ENCODE data around the gene SLIT1. TPM values are rescaled to one million over a fixed set of nuclear protein-coding genes. Genes with fewer than 3 reads are reported as not detected.

SLIT1 gene
- total and polyA plus RNA-seq, 2 of the 8 experiments (the other 6 are each of a cell fraction or from before 2014, with no cell fraction given), result 0.70 to 0.88 TPM

DNA sequence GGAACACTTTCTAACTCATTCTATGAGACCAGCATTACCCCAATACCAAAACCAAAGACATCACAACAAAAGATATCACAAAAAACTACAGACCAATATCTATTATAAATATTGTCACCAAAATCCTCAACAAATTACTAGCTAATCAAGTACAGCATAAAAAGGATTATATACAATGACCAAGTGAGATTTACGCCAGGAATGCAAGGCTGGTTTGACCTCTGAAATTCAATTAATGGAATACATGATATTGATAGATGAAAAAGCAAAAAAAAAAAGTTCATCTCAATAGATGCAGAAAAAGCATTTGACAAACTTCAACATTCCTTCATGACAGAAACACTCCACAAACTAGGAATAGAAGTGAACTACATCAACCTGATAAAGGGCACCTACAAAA is 178.3 kb downstream of the SLIT1 start:
- Histone ChIP-seq H4K5ac (ENCODE audit: insufficient read length, low read depth, low read length) (no peak overlapping the region), H3K9ac (replicated peaks in 1 of 4; ENCODE audit: extremely low read depth in 1 of 4, low read depth in 3 of 4, low read length in 3 of 4) (no peak overlapping the region), H3K79me1 (ENCODE audit: low read depth, low read length) (no peaks in the 10 kb centered on the region), H3K23me2 (ENCODE audit: low read depth, low read length) (peaks cover 1% of the 10 kb centered on the region; the same call in 1 of the 2 replicates), H2BK5ac (ENCODE audit: low read depth, low read length) (no peak overlapping the region), H3K14ac (ENCODE audit: insufficient read length) (no peak overlapping the region), H3K27me3 (replicated peaks in 1 of 4; ENCODE audit: control insufficient read depth in 3 of 4, extremely low read depth in 1 of 4, insufficient read depth in 3 of 4, low read length in 3 of 4) (no peaks in the 10 kb centered on the region), H4K20me1 (replicated peaks in 1 of 2; ENCODE audit: control insufficient read depth in 1 of 2, insufficient read depth in 2 of 2, low read length in 2 of 2) (no peaks in the 10 kb centered on the region), H2AK5ac (ENCODE audit: low read depth, low read length) (no peak overlapping the region), H2BK15ac (ENCODE audit: low read length) (no peak overlapping the region), H3K36me3 (ENCODE audit: control insufficient read depth in 2 of 4, insufficient read depth in 4 of 4, low read length in 3 of 4) (no peaks in the 10 kb centered on the region), H4K8ac (ENCODE audit: extremely low read depth, insufficient read depth, low read length) (no peak overlapping the region), H3K4ac (replicated peaks; ENCODE audit: insufficient read length, low read depth, low read length) (no peak overlapping the region), H2BK120ac (replicated peaks; ENCODE audit: low read depth, low read length) (no peak overlapping the region), H2AFZ (ENCODE audit: low read length) (no peak overlapping the region), H3K9me3 (ENCODE audit: insufficient read depth in 2 of 2, low read depth in 1 of 2, low read length in 1 of 2) (no peaks in the 10 kb centered on the region), H3K23ac (ENCODE audit: insufficient read length) (no peak overlapping the region), H2BK20ac (ENCODE audit: low read length) (no peak overlapping the region), H2BK12ac (ENCODE audit: low read depth, low read length) (no peak overlapping the region), H3K4me1 (replicated peaks in 1 of 4; ENCODE audit: control insufficient read depth in 3 of 4, insufficient read depth in 4 of 4, low read length in 3 of 4) (peaks cover 0 to 4% (median 1%) of the 10 kb centered on the region in 4 experiments; a peak in 4 of 7 replicates), H3K4me3 (ENCODE audit: extremely low read depth in 1 of 4, insufficient read depth in 2 of 4, low read depth in 3 of 4, low read length in 4 of 4) (no peak overlapping the region), H4K91ac (replicated peaks; ENCODE audit: insufficient read length, low read length) (no peak overlapping the region), H3K27ac (ENCODE audit: low read depth, low read length) (no peak overlapping the region), H3K79me2 (ENCODE audit: control insufficient read depth in 1 of 2, insufficient read depth in 2 of 2, low read length in 2 of 2) (no peaks in the 10 kb centered on the region), H3K4me2 (ENCODE audit: insufficient read depth in 1 of 2, low read depth in 2 of 2, low read length in 2 of 2) (no peak overlapping the region), H3K56ac (replicated peaks; ENCODE audit: insufficient read length, low read depth, low read length) (no peak overlapping the region), H3K18ac (ENCODE audit: extremely low read depth, low read length) (no peak overlapping the region)
- ChIA-PET CTCF (ENCODE audit: partially characterized antibody) (no interaction called here), POLR2A (ENCODE audit: partially characterized antibody) (no interaction called here)
- FAIRE-seq, result no peak
- 94% methylated on average over 1 of the region's 1 CpG; no CpG with 5 or more reads in 1 of the 2 experiments for WGBS, 2 experiments (ENCODE audit: extremely low coverage in 1 of 2, insufficient coverage in 1 of 2, insufficient read length in 1 of 2, insufficient replicate concordance in 2 of 2, low coverage in 1 of 2, low lambda C conversion rate in 2 of 2, missing lambda C conversion rate in 1 of 2)
- no peak for DNase-seq (ENCODE audit: low read depth in 1 of 2, low spot score in 2 of 2)
- no peak for TF ChIP-seq POLR2AphosphoS5 (IDR thresholded peaks at IDR 0.05; ENCODE audit: low read depth, low read length)

Data from H1 (cell line).